Stomach (tissue), 9 donors: ENCODE results near the gene ITPRIPL2. TPM values are rescaled to one million over a fixed set of nuclear protein-coding genes. Genes with fewer than 3 reads are reported as not detected.
A peak's percentile ranks its signal among the peaks of the same experiment; 100 is the strongest.

ENCODE experiments used
- DNase-seq, 2 donors: peaks; one replicate each; pipeline versions ENCODE4 v3.0.0 to v3.0.0-alpha.2; 2013 to 2019
- H3K27ac ChIP-seq, 5 donors: fragments of 200-600 bp in 4 of 5; sonication (generic) in 4 of 5; one replicate each; pipeline ENCODE4 v1.5.1; 2013 to 2019; ENCODE audit warnings: mild to moderate bottlenecking in 1 of 5, moderate library complexity in 1 of 5
- H3K27me3 ChIP-seq, 3 donors: fragments of 200-600 bp; sonication (generic); one replicate each; pipeline ENCODE4 v1.5.1; 2017 to 2019; ENCODE audit warnings: mixed run types in 1 of 3
- H3K36me3 ChIP-seq, 4 donors: fragments of 200-600 bp; sonication (generic); 1 replicate in 3 of 4; 2 replicates in 1 of 4; pipeline ENCODE4 v1.5.1; 2016 to 2019
- H3K4me1 ChIP-seq, 4 donors: fragments of 200-600 bp; sonication (generic); one replicate each; pipeline ENCODE4 v1.5.1; 2016 to 2019
- H3K4me3 ChIP-seq, 4 donors: fragments of 200-600 bp; sonication (generic) in 3 of 4; one replicate each; pipeline ENCODE4 v1.5.1; 2016 to 2019; ENCODE audit warnings: mild to moderate bottlenecking in 1 of 4
- H3K9me3 ChIP-seq, 4 donors: fragments of 200-600 bp; sonication (generic); one replicate each; pipeline ENCODE4 v1.5.1; 2016 to 2019
- EP300 ChIP-seq: sonication (generic); formaldehyde crosslinking; IDR thresholded peaks from one replicate; pipeline ENCODE4 v1.6.1; 2017; ENCODE audit warnings: antibody characterized with exemption
- POLR2A ChIP-seq, 4 donors: fragments of 450-650 bp; IDR thresholded peaks; one replicate each; pipeline ENCODE4 v1.6.1; 2016; ENCODE audit warnings: antibody characterized with exemption in 4 of 4, control low read depth in 2 of 4, mild to moderate bottlenecking in 1 of 4, moderate library complexity in 1 of 4
- POLR2AphosphoS5 ChIP-seq, 3 donors: sonication (generic); formaldehyde crosslinking; IDR thresholded peaks; one replicate each; pipeline ENCODE4 v1.6.1; 2016; ENCODE audit warnings: antibody characterized with exemption in 3 of 3
- WGBS, 5 donors: extraction: QIAGEN DNeasy Blood & Tissue Kit in 3 of 5; methylation state at CpG; one replicate each; pipeline versions ENCODE4 v1.1.5 to v1.1.7; 2013 to 2018; 5-methylcytosine and 5-hydroxymethylcytosine counted together
- intact Hi-C: fragments of 100-400 bp; cut with DNase I; formaldehyde crosslinking; loops from one replicate; pipeline ENCODE4 v1.15.1; 2023; ENCODE audit warnings: low total_unique reads
- polyA plus RNA-seq, 3 donors: library from polyadenylated mRNA; stranded (reverse); fragments of 200-250 nt; gene quantifications; one replicate each; pipeline ENCODE4 v1.2.3, GENCODE V29; 2013
- total RNA-seq, 5 donors: library from RNA; depleted of rRNA; stranded (reverse); fragments of >200 nt; gene quantifications; one replicate each; pipeline versions ENCODE4 v1.1.0 to v1.2.3, GENCODE V29; 2014 to 2016
- TF ChIP-seq, protein P1 (sequence below), 7 experiments: fragments of 450-650 bp in 4 of 7; fragments of 200-600 bp in 3 of 7; sonication (generic) in 3 of 7; IDR thresholded peaks; one replicate each; pipeline ENCODE4 v1.5.1; 2016 to 2019; ENCODE audit warnings: antibody characterized with exemption in 7 of 7, control low read depth in 2 of 7, mild to moderate bottlenecking in 1 of 7
- donor health status: healthy with polysubstance abuse.
- donor health status: Bipolar disorder and iron deficiency.
- donor health status: healthy.

The ITPRIPL2 gene
- total and polyA plus RNA-seq, 8 donors: 7.6 to 48.7 (median 21.6) TPM

DNA sequence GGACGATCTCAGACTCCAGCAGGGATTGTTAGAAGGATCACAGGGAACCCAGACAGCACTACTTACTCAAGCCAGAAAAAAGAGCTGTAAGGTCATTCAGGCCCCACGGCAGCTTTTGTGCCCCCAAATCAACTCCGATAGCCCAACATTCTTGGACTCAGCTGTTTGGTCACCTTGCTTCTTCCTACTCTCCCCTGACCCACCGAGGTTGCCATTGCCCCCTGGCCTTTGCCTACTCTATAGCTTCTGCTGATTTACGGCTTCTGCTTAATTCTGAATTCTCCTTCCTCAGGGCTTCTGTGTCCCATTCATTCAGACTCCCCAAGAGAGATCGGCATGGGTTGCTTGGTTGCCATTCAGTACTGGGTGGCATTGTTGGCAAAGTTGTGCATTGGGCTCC, 8.6 kb upstream of the ITPRIPL2 start:
- Histone ChIP-seq H3K4me3 (no peak overlapping the region), H3K36me3 (no peaks in the 10 kb centered on the region), H3K4me1 (peaks cover 0 to 28% (median 4%) of the 10 kb centered on the region in 4 donors), H3K27me3 (no peaks in the 10 kb centered on the region), H3K27ac (no peak overlapping the region), H3K9me3 (peaks cover 0 to under 1% (median 0%) of the 10 kb centered on the region in 4 donors)
- DNase-seq: no peak
- TF ChIP-seq EP300 (no peak), POLR2A (IDR thresholded peaks at IDR 0.05) (no peak), POLR2AphosphoS5 (IDR thresholded peaks at IDR 0.05) (no peak)
- TF ChIP-seq, protein P1, sequence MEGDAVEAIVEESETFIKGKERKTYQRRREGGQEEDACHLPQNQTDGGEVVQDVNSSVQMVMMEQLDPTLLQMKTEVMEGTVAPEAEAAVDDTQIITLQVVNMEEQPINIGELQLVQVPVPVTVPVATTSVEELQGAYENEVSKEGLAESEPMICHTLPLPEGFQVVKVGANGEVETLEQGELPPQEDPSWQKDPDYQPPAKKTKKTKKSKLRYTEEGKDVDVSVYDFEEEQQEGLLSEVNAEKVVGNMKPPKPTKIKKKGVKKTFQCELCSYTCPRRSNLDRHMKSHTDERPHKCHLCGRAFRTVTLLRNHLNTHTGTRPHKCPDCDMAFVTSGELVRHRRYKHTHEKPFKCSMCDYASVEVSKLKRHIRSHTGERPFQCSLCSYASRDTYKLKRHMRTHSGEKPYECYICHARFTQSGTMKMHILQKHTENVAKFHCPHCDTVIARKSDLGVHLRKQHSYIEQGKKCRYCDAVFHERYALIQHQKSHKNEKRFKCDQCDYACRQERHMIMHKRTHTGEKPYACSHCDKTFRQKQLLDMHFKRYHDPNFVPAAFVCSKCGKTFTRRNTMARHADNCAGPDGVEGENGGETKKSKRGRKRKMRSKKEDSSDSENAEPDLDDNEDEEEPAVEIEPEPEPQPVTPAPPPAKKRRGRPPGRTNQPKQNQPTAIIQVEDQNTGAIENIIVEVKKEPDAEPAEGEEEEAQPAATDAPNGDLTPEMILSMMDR (IDR thresholded peaks at IDR 0.05): no peak
- WGBS, 5 donors: 79 to 90% (median 87%) methylated on average over 6 of the region's 6 CpGs
- intact Hi-C loops: no loop called here

DNA sequence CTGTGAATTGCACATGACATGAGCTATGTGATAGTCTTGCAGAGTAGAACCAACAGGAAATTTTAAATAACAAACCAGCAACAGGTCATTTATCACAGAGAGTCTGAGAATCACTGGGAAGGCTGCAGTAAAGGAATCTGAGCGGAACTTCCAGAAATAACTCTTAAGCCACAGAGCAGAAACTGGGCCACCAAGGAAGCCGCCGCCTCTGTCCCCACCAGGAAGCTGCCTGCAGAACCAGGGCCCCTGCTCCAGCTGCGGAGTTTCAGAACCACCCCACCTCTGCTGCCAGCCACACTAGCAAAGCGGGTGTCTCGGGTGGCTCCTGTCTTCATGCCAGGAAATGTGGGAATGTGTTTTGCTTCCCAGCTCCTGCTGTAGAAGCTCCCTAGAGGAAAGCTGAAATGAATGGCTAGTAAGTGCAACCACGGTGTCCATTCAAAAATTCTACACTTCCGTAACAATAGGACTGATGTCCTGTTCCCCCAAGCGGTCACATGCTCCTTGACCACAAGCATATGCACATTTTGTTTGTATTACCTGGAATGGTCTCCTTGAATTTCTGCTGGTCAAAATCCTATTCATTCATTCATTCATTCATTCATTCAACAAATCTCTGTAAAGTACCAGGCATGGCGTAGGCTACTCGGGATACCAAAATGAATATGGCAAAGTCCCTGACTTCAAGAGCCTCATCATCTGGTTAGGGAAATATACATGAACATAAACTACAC, 7.7 kb upstream of the ITPRIPL2 start:
- H3K27me3 ChIP-seq: no peaks in the 10 kb centered on the region
- no peaks in the 10 kb centered on the region for H3K9me3 ChIP-seq
- intact Hi-C loops: no loop called here
- H3K4me1 ChIP-seq: peaks cover 0 to 34% (median 10%) of the 10 kb centered on the region in 4 donors
- DNase-seq: no peak
- WGBS, 5 donors: 67 to 79% (median 71%) methylated on average over 11 of the region's 11 CpGs
- no peaks in the 10 kb centered on the region for H3K36me3 ChIP-seq
- no peak overlapping the region for H3K27ac ChIP-seq
- TF ChIP-seq, protein P1 (IDR thresholded peaks at IDR 0.05): no peak
- TF ChIP-seq POLR2A (IDR thresholded peaks at IDR 0.05): no peak
- no peak for TF ChIP-seq POLR2AphosphoS5 (IDR thresholded peaks at IDR 0.05)
- no peak for TF ChIP-seq EP300
- H3K4me3 ChIP-seq: no peak overlapping the region

DNA sequence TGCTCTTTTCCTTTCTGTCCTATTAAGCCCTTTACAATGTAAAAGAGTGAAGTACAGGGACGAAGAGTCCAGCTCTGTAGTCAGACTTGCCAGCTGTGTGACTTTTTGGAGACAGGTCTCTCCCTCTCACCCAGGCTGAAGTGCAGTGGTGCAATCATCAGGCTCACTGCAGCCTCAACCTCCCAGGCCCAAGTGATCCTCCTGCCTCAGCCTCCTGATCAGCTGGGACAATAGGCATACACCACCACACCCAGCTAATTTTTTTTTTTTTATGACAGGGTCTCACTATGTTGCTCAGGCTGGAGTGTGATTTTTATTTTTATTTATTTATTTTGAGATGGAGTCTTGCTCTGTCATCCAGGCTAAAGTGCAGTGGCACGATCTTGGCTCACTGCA, 7.1 kb upstream of the ITPRIPL2 start:
- intact Hi-C loops: no loop called here
- H3K9me3 ChIP-seq: no peaks in the 10 kb centered on the region
- H3K4me1 ChIP-seq: peaks cover 6 to 40% (median 13%) of the 10 kb centered on the region in 4 donors
- no peaks in the 10 kb centered on the region for H3K27me3 ChIP-seq
- no peak overlapping the region for H3K27ac ChIP-seq
- TF ChIP-seq POLR2AphosphoS5 (IDR thresholded peaks at IDR 0.05): no peak
- TF ChIP-seq, protein P1 (IDR thresholded peaks at IDR 0.05): no peak
- TF ChIP-seq EP300: no peak
- TF ChIP-seq POLR2A (IDR thresholded peaks at IDR 0.05): no peak
- H3K4me3 ChIP-seq: no peak overlapping the region
- 90 to 100% (median 94%) methylated on average over 2 of the region's 2 CpGs for WGBS, 5 donors
- no peaks in the 10 kb centered on the region for H3K36me3 ChIP-seq
- no peak for DNase-seq

DNA sequence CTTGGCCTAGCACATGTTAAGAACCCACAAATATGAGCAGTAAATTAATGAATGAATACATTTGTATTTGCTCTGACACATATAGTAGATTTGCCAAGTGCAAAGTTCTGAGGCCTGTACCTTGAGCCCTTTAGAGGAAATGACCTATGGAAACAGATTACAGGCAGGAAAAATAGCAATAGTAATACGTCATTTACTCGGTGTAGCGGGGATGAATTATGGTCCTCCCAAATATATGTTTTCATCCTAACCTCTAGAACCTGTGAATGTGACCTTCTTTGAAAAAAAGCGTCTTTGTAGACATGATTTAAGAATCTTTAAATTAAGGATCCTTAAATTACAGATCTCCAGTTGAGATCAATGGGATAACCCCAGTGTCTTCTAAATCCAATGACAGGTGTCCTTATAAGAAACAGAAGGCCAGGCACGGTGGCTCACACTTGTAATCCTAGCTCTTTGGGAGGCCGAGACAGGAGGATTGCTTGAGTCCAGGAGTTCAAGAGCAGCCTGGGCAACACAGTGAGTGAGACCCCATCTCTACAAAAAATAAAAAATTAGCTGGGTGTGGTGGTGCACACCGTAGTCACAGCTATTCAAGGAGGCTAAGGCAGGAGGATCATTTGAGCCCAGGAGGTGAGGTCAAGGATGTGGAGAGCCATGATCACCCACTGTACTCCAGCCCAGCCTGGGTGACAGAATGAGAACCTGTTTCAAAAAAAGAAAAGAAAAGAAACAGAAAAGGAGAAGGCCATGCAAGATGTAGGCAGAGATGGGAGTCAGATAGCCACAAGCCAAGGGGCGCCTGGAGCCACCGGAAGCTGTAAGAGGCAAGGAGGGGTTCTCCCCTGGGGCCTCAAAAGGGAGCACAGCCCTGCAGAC, 5.1 kb upstream of the ITPRIPL2 start:
- 74 to 82% (median 79%) methylated on average over 9 of the region's 9 CpGs for WGBS, 5 donors
- no peak overlapping the region for H3K4me3 ChIP-seq

More for the DNA sequence above, 5.1 kb upstream of the ITPRIPL2 start:
- Histone ChIP-seq H3K27me3 (no peaks in the 10 kb centered on the region), H3K4me1 (peaks cover 25 to 60% (median 31%) of the 10 kb centered on the region in 4 donors), H3K9me3 (no peaks in the 10 kb centered on the region), H3K36me3 (no peaks in the 10 kb centered on the region), H3K27ac (peak overlapping the region; percentile 32 to 77 (median 59))
- TF ChIP-seq POLR2A (IDR thresholded peaks at IDR 0.05): no peak
- TF ChIP-seq EP300: no peak
- TF ChIP-seq POLR2AphosphoS5 (IDR thresholded peaks at IDR 0.05): no peak
- TF ChIP-seq, protein P1 (IDR thresholded peaks at IDR 0.05): no peak
- DNase-seq: peak in 1 of 2 donors; percentile 64
- intact Hi-C loops: no loop called here
